LNCaP clone FGC (cell line): ENCODE measurements around the gene BACH2.

Source experiments
- DNase-seq: peaks from one replicate; pipeline ENCODE4 v3.0.0-alpha.2; 2011; ENCODE audit warnings: low read depth
- H3K4me3 ChIP-seq: 2 replicates; pipeline ENCODE4 v1.5.1; 2011; ENCODE audit warnings: mild to moderate bottlenecking, low read depth, low read length, control low read depth
- TF ChIP-seq, protein P1 (sequence below): IDR thresholded peaks from 2 replicates; pipeline ENCODE4 v1.5.1; 2012; ENCODE audit warnings: mild to moderate bottlenecking; ENCODE audit not compliant: control insufficient read depth, insufficient read depth; ENCODE audit errors: extremely low read depth

Gene BACH2

DNA sequence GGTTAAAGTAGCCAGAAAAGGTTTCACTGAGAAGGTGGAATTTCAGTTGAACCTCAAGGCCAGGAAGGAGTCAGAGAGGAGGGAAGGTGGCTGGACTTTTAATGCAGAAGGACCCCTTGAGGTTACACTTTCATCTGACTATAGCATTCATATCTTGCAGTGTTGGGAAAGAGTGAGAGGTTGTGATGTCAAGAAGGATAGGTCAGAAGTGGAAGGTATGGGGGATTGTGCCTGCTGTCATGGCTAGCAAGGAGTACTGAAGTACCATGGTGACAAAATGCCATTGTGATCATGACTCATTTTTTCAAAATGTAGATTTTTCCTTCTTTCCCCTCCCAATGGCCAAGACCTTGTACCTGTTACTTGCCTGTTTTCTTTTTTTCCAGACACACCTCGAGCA lies 5.2 kb upstream of the BACH2 start:
- TF ChIP-seq, protein P1, sequence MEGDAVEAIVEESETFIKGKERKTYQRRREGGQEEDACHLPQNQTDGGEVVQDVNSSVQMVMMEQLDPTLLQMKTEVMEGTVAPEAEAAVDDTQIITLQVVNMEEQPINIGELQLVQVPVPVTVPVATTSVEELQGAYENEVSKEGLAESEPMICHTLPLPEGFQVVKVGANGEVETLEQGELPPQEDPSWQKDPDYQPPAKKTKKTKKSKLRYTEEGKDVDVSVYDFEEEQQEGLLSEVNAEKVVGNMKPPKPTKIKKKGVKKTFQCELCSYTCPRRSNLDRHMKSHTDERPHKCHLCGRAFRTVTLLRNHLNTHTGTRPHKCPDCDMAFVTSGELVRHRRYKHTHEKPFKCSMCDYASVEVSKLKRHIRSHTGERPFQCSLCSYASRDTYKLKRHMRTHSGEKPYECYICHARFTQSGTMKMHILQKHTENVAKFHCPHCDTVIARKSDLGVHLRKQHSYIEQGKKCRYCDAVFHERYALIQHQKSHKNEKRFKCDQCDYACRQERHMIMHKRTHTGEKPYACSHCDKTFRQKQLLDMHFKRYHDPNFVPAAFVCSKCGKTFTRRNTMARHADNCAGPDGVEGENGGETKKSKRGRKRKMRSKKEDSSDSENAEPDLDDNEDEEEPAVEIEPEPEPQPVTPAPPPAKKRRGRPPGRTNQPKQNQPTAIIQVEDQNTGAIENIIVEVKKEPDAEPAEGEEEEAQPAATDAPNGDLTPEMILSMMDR: no peak
- no peak overlapping the region for H3K4me3 ChIP-seq
- DNase-seq: no peak

DNA sequence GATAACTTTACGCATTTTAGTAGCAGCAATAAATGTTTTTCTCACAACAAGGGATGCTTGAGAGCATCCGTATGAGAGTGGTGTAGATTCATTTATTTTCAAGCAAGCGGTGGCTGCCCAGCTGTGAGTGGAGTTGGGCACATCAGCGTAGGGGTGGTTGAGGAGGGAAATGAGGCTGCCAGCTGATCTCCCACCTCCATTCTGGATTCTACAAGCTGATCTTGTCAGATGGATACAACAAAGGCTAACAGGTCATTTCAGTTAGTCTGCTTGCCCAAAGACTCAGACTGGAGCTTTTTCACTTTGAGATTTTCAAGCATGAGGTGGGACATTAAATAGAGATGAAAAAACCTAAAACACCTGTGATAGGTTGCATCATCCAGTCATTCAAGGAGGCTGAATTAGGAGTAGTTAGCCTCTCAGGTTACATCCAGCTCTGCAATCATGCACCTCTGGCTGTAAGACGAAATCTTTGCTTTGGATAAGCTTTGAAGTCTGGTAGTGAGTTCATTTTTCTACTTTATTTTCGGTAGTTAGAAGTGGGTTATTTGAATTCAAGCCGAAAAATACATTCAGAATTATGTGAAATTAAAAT lies 1.9 kb upstream of the BACH2 start:
- TF ChIP-seq, protein P1: no peak
- H3K4me3 ChIP-seq: no peak overlapping the region
- no peak for DNase-seq

DNA sequence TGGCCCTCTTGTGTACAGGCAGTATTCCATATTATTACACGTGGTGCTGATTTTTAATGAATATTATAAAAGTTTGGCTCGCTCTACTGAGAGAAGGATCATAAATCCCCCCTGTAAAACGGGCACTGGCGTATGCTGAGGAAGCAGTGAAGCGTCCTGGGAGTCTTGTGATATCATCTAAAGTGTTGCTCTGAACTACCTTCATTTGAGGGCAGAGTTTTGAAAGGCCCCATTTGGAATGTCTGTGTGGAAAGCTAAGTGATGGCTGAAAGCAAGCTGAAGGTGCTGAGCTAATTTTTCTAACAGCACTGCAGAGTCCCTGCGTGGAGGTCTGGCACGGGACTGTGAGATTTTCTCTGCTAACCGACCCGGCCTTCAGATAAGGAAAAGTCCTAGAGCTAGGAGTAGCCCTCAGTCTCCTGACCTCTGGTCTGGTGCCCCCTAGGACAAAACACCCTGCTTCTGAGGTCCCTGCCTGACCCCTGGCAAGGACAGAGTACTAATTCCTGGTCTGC lies 1.3 kb upstream of the BACH2 start:
- no peak overlapping the region for H3K4me3 ChIP-seq
- TF ChIP-seq, protein P1: no peak
- DNase-seq: no peak

GRCh38 chr6:90297115-90297866 lies 648 bp upstream of the BACH2 start:
- TF ChIP-seq, protein P1: no peak
- H3K4me3 ChIP-seq: no peak overlapping the region

DNA sequence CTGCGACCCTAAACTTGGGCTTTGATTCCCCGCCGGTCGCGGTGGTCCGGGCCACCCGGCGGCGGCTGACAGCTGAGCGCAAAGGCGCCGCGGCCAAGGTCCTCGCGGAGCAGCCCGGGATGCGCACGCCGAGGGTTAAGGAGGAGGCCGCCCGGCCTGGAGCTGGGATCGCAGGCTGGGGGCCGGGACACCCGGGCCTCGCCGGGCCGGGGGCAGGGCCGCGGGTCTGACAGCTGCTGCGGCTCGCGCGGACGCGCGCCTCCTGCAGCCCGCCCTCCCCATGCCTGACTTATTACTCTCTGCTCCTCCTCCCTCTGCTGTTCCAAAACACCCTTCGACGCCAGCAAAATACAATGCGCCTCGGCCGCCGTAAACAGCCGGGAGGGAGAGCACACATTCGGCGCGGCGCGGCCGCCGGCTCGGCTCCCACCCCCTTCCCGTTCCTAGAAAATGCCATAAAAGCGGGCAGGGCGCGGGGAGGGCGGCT lies 746 bp downstream of the BACH2 start:
- DNase-seq: no peak
- TF ChIP-seq, protein P1: no peak
- no peak overlapping the region for H3K4me3 ChIP-seq

More at GRCh38 chr6:90297115-90297866, 648 bp upstream of the BACH2 start:
- no peak for DNase-seq

- H3K4me3 ChIP-seq: no peak overlapping the region
- DNase-seq: no peak
Observed at GRCh38 chr6:90294989-90295853, 1.4 kb downstream of the BACH2 start.

More at GRCh38 chr6:90294989-90295853, 1.4 kb downstream of the BACH2 start:
- TF ChIP-seq, protein P1: no peak
